Stimulated activated CD8-positive, alpha-beta memory T cell treated with anti-CD3 and anti-CD28 coated beads, Interleukin-12 subunit alpha, Interleukin-12 subunit beta, amount 100 ng/mL, for 24 hours (primary cell): ENCODE measurements around the gene NFKBIL1.
"Not testable (repeated sequence)": the region's sequence is repeated elsewhere in the genome, so short reads cannot be mapped to it uniquely, and the experiment has no call there.

ENCODE experiments used
- DNase-seq: peaks from one replicate; pipeline ENCODE4 v3.0.0-alpha.2; 2020; ENCODE audit errors: extremely low read depth

NFKBIL1 gene

GRCh38 chr6:31546958-31547726 is at the start of gene NFKBIL1:
Gene NFKBIL1, plus strand, starts transcription at chr6:31547608. Its CDS starts 87 bp downstream, at chr6:31547695.
- peak; percentile 81 for DNase-seq

DNA sequence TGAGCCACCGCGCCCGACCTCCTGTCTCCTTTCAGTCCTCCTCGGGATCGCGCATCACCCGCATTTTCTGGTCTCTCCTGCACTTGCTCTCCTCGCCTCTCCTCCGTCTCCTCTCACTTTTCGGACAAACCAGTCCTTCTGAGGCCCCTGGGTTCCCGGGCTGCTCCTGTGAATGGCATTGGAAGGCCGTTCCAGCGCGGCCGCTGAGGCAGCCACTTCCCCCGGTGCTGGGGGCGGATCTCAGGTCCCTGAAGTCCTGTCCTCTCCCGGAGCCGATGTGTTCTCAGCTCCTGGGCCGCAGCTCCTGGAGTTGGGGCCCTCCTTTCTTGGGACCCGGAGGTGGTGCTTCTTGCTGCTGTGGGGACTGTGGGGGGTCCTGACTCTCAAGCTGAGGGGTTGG is 48.7 kb upstream of the NFKBIL1 start:
- no peak for DNase-seq

DNA sequence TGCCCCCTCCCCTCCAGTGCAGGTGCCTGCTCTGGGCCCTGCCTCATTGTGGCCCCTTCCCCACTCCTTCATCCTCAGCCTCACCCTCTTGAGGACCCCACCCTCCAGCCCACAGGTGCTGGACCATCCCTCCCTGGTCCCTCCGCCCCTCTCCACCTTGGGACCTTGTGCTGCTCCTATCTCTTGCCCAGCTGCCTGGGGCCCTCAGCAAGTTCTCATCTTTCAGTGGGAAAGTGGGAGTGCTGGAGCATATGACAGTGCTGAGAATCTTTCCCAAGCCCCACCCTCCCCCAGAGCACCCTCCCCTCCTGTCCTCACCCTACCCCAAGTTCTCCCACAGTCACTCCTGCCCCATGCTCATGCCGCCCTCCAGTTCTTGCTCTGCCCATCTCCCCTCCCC is 47.8 kb upstream of the NFKBIL1 start:
- DNase-seq = not testable (repeated sequence)

- DNase-seq = no peak
Observed at GRCh38 chr6:31502586-31502985, 44.8 kb upstream of the NFKBIL1 start.

GRCh38 chr6:31509036-31509435 is 38.4 kb upstream of the NFKBIL1 start:
- DNase-seq = not testable (repeated sequence)

GRCh38 chr6:31510007-31510406 is 37.4 kb upstream of the NFKBIL1 start:
- DNase-seq = no peak

GRCh38 chr6:31513456-31514165 is 33.8 kb upstream of the NFKBIL1 start:
- DNase-seq = no peak

- no peak for DNase-seq
Observed at GRCh38 chr6:31521835-31522234, 25.6 kb upstream of the NFKBIL1 start.

DNA sequence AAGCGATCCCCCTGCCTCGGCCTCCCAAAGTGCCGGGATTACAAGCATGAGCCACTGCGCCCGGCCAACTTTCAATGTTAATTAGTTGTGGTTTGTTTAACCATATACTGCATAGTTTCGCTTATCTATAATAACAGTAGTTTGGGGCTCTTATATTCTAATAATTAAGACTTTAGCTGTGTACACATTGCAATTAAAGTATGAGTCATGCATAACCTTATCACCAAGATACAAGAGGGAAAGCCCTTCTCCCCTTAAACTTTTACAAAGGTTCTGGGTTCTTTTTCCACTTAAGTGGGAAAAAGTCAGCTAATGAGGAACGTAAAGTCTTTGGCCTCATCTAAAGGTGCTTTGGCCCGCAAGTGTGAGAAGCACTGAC is 21.9 kb upstream of the NFKBIL1 start:
- DNase-seq = no peak

DNA sequence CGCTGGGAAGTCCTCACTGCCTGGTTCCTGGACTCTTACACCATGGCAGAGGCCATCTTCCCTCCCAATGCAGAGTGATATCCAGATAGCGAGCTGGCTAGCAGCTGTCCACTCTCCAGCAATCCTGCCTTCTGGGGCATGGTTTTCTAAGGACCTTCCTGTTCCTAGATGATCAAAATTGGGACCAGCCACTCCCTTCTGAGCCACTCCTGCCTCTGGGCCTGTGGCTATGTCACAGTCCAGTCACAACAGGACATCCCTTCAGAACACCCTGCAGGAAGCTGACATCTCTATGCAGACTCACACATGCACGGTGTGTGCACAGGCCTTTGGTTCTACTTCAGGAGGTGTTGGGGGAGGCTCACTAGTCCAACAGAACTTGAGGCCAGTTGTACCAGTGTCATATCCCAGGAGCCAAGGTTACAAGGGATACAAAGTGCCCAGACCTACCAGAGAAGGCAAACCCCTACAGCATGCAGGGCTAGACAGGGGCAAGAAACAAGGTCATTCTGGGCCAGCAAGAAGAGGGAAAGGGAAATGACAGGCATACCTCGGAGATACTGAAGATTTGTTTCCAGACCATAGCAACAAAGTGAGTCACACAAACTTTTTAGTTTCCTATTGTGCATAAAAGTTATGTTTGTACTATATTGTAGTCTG is 21.3 kb upstream of the NFKBIL1 start:
- no peak for DNase-seq

DNA sequence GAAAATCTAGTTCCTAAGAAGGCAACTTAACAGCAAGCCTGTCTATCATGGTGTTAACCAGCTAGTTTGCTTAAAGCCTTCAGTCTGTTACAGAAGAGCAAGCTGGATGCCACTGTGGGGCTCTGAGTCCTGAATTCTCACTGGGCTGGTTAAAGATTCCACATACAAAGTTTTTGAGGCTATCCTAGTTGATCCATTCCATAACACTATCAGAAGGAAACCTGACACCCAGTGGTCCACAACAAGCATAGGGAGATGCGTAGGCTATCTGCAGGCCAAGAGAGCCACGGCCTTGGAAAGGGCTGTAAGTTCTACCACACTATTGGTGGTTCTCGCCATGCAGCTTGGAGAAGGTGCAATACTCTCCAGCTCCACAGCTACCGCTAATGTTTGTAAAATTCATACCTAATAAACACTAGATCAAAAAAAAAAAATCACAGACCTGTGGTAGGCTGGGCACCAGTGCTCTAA is 19.1 kb upstream of the NFKBIL1 start:
- no peak for DNase-seq

- DNase-seq = no peak
Observed at GRCh38 chr6:31528821-31529328, 18.5 kb upstream of the NFKBIL1 start, which contains the start of gene MCCD1. Gene MCCD1, plus strand, starts transcription at chr6:31528962. Its CDS starts 53 bp downstream, at chr6:31529015.

DNA sequence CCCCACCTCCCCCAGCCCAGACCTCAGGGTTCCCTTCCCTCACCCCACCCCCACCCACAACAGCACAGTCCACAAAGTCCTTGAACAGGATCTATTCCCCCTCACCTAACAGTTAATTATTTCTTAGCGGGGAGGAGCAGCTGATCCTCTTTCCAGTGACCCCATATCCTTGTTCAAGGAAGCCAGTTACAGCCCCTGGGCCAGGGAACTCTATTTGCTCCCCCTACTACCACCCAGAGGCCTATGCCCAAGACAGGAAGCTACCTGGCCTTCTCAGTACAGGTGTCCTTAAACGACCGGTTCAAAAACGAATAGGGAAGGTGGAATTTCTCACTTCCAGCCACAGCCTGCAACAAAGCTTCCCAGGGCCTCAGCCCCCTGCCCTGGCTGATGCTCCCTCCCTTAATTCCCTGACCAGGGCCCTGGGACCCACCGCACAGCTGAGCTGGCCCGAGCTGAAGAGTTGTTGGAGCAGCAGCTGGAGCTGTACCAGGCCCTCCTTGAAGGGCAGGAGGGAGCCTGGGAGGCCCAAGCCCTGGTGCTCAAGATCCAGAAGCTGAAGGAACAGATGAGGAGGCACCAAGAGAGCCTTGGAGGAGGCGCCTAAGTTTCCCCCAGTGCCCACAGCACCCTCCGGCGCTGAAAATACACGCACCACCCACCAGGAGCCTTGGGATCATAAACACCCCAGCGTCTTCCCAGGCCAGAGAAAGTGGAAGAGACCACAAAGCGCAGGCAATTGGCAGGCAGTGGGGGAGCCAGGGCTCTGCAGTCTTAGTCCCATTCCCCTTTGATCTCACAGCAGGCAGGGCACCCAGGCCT is 17.9 kb upstream of the NFKBIL1 start:
- DNase-seq = no peak

DNA sequence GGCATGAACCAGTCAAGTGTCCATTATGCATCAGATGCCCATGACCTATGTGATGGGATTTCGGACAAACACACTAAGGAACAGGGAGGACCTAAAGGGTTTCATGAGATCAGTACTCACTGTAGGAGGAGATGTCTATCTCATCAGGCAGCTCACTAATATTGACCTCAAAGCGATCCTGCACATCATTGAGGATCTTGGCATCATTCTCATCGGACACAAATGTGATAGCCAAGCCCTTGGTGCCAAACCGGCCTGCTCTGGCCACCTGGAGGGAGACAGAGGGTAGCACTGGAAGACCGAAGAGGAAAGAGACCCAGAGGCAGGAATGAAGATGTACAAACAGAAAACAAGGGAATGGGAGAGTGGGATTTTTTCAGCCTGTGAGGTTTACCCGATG is 16.7 kb upstream of the NFKBIL1 start:
- DNase-seq = no peak

DNA sequence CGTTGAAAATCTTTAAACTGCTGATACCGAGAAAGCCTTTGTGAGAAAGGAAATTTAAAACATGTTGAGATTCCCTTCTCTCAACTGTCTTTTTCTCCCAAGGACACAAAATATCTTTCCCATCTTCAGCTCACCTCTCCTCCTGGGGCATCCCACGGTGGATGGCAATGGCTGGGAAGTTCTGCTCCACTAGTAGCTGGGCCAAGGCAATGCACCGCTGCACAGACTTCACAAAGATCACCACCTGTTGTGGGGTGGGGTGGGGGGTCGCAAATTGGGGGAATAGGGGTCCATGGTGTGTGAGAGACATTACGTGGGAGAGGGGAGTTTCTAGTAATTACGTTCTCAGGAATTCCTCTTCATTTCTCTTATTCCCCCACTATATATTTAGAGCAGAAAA is 16.2 kb upstream of the NFKBIL1 start:
- DNase-seq = no peak

GRCh38 chr6:31531771-31532643 is 15.4 kb upstream of the NFKBIL1 start:
- no peak for DNase-seq

DNA sequence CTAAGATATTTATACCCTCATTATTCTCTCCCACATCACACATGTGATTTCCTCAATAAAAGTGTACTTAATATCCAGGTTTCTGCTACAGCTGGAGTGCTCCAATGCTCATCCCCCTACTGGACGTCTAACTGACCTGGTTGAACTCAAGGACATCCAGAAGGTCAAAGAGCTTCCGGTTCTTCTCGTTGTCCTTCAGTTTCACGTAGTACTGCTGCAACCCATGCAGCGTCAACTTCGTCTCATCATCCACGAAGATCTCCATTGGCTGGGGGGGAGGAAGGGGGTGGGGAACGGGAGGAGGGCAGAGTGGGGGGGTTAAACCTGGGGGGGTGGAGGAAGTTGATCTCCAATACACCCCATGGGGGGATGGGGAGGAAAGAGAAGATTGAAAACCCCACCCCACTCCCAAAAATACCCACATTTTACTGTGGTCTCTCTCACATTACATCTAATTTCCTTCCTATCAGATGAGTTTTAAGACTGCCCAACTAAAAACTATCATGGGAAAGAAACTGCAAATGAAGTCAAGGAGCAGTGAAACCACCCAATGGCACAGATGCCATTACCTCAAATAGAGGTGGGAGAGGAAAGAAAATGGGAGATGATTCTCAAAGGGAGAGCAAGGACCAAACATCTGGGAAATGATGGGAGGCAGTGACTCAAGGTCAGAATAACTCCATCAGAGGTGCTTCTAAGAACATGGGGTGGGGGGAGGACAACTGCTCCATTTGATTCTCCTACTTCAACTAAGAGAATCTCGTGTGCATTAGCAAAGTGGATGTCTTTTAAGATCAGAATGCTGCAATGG is 14.6 kb upstream of the NFKBIL1 start:
- DNase-seq = no peak

DNA sequence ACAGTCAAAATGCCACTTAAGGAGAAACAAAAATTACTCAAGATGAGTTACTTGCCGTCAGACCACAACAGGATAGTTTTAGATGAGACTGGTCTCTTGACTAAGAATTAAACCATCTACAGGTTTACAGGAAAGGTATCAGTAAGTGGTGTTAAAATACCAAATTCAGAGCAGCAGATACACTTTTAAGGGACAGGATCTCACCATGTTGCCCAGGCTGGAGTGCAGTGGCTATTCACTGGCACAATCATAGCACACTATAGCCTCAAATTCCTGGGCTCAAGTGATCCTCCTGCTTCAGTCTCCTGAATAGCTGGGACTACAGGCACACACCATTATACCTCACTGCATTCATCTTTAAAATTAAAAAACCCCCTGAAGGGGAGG is 14.0 kb upstream of the NFKBIL1 start:
- no peak for DNase-seq

- no peak for DNase-seq
Observed at GRCh38 chr6:31534011-31534410, 13.4 kb upstream of the NFKBIL1 start.
